Activated T-cell treated with anti-CD3 and anti-CD28 coated beads, Interleukin-2, amount 50 U/mL, for 4 hours (primary cell): ENCODE data around the gene RAB18. TPM values are rescaled to one million over a fixed set of nuclear protein-coding genes. Genes with fewer than 3 reads are reported as not detected.

Source experiments
- total RNA-seq, 3 donors: library from RNA; stranded (reverse); gene quantifications; one replicate each; pipeline ENCODE4 v1.2.1, GENCODE V29; 2021

The RAB18 gene
- total RNA-seq, 3 donors from 2014 or later = 57.7 to 63.2 (median 63.0) TPM

Other genes starting within 250 kb of the RAB18 start
- gene MKX, start 241.5 kb downstream of the RAB18 start, total RNA-seq = under 1 TPM; 0.37 to 0.95 (median 0.38) TPM